ENCODE results near the gene LMAN1L.

The LMAN1L gene

GRCh38 chr15:74794248-74794969, 18.2 kb upstream of the LMAN1L start:
- no peak for DNase-seq

DNA sequence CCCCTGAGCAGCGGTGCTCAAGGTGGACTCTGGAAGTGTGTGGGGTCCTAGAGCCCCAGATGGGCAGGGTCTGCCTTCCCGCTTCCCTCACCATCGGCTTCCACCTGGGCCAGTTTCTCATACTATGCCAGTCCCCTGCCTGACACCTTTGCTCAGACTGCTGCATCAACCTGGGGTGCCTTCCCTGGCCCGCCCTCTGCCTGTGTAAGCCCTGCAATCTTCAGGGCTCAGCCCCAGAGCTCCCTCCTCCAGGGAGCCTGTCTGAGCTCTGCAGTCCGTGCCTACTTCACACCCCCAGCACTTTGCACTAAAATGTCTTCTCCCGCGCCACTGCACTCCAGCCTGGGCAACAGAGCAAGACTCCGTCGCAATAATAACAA, 17.7 kb upstream of the LMAN1L start:
- DNase-seq, result no peak

DNA sequence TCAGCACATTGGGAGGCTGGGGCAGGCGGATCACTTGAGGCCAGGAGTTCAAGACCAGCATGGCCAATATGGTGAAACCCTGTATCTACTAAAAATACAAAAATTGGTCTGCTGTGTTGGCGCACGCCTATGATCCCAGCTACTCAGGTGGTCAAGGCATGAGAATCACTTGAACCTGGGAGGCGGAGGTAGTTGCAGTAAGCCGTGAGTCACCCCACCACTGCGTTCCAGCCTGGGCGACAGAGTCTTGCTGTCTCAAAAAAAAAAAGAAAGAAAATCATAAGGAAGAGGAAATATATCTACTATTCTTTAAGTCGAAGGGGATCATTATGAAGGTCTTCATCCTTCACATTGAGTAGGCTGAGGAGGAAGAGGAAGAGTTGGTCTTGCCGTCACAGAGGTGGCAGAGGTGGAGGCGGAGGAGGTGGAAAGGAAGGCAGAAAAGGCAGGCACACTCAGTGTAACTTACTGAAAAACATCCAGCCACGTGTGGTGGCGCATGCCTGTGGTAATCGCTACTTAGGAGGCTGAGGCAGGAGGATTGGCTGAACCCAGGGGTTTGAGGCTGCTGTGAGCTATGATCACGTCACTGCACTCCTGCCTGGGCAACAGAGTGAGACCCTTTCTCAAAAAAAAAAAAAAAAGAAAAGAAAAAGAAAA, 16.5 kb upstream of the LMAN1L start:
- DNase-seq, result no peak

DNA sequence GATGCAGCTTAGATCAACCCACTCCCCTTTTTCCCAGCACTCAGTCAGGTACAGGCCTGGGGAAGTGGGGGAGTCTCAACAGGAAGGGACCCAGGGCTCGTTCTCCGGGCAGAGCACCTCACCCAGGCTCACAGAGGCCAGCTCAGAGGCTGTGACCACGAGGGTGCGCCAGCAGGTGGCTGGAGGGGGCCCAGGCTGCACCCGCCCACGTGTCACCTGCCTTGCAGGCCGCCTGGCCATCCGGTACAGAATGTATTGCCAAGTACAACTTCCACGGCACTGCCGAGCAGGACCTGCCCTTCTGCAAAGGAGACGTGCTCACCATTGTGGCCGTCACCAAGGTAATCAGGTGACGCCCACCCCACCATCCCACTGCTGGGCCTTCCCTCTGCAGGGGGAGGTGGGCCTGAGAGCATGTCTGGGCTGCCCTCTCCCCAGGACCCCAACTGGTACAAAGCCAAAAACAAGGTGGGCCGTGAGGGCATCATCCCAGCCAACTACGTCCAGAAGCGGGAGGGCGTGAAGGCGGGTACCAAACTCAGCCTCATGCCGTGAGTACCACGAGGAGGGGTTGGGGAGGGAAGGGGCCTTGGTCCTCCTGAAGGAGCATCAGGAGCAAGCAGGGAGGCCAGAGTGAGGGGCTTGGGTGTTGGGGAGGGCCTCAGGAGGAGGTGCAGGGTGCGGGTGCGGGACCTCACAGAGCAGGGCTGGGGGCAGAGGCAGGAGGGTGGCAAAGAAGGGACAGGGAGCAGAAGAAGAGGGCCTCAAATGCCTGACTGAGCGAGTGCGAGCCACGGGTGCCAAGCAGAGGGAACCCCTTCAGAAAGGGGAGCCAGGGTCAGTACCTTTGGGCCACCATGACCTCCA, 14.0 kb upstream of the LMAN1L start:
- DNase-seq, result no peak

DNA sequence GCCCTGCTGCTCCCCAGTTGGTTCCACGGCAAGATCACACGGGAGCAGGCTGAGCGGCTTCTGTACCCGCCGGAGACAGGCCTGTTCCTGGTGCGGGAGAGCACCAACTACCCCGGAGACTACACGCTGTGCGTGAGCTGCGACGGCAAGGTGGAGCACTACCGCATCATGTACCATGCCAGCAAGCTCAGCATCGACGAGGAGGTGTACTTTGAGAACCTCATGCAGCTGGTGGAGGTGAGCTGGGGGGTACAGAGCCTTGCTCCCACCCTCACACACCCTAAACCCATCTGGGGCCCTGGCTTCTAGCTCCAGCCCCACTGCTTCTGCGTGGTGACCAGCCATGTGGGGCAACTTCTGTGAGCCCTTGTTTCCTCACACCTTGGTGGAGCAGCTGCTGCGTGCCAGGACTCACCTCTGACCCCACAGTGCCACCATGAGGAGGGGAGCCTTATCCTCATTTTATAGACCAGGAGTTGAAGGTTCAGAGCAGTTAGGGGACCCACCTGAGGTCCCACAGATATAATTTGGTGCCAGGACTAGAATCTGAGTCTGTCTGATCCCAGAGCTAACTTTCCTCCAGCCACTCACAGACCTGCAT, 13.3 kb upstream of the LMAN1L start:
- no peak for DNase-seq

GRCh38 chr15:74799856-74800558, 12.6 kb upstream of the LMAN1L start:
- no peak for DNase-seq

GRCh38 chr15:74800559-74801094, 12.0 kb upstream of the LMAN1L start:
- DNase-seq, result no peak

DNA sequence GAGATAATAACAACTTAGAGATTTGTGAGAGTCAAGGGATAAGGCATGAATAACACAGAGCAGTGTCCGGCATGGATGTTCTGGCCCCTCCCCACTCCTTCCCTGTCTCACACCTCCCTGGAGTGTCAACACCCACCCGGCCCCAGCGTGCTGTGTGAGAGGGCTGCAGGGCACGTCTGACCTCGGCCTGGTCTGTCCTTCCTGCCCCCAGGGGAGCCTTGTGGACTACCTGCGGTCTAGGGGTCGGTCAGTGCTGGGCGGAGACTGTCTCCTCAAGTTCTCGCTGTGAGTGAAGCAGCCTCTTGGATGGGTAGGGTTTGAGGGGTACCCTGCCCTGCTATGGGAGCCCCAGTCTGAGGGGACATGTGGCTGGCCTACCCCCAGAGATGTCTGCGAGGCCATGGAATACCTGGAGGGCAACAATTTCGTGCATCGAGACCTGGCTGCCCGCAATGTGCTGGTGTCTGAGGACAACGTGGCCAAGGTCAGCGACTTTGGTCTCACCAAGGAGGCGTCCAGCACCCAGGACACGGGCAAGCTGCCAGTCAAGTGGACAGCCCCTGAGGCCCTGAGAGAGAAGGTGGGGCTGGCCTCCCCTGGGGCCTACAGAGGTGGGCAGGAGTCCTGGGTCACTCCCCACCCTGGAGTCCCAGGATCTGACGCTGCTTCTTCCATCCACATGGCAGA, 11.2 kb upstream of the LMAN1L start:
- no peak for DNase-seq

- no peak for DNase-seq
Measured at GRCh38 chr15:74802290-74802689, 10.3 kb upstream of the LMAN1L start.

DNA sequence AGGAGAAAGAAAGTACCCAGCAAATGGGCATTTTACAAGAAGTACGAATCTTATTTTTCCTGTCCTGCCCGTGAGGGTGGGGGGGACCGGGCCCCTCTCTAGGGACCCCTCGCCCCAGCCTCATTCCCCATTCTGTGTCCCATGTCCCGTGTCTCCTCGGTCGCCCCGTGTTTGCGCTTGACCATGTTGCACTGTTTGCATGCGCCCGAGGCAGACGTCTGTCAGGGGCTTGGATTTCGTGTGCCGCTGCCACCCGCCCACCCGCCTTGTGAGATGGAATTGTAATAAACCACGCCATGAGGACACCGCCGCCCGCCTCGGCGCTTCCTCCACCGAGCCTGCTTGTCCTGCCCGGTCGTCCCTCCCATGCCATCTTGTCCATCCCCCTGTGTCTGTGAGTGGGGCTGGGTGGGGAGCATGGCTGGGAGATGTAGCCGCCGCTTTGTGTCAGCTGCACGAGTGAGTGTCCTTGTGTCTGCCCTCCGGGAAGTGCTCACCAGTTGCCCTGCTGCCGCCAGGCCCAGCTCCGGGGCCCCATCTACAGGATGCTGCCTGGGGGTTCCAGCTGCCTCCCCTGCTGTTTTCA, 9.7 kb upstream of the LMAN1L start:
- no peak for DNase-seq

- DNase-seq, result no peak
Measured at GRCh38 chr15:74804935-74805334, 7.7 kb upstream of the LMAN1L start.

DNA sequence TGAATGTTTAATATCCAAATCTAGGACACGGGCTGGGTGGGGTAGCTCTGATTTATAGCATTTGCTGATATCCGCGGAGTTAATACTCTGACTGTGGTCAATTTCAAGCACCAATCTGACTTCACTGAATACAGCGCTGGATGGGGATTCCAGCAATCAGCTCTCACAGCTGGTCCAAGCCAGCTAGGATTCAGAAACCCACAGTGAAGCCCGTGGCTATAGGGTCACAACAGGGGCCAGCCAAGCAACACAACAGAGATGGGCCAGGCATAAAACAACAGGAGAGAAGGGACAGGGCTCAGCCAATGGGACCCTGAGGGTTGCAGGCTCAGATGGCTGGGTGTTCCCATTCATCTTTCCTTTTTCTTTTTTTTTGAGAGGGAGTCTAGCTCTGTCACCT, 5.4 kb upstream of the LMAN1L start:
- DNase-seq, result no peak

DNA sequence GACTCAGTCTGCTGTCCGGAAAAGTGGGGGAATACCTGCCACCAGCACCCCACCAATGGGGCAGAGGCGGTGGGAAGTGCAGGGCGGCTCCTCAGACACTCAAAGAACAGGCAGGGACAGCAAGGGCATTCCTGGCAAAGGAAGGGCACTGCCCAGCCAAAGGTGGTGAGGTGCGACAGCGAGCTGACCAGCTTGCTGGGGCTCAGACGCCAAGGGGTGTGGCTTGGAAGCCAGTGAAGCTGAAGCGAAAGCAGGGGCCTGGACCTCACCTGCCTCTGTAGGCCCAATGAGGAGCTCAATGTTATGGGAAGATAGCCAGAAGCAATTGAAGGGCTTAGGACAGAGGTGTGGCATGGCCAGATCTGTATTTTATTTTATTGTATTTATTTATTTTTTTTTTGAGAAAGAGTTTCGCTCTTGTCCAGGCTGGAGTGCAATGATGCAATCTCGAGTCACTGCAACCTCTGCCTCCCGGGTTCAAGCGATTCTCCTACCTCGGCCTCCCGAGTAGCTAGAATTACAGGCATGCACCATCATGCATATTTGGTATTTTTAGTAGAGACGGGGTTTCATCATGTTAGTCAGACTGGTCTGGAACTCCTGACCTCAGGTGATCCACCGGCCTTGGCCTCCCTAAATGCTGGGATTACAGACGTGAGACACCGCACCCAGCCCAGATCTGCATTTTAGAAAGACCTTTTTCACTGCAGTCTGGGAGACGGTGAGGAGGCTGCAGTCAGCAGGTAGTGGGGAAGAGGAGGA, 4.4 kb upstream of the LMAN1L start:
- DNase-seq, result no peak

DNA sequence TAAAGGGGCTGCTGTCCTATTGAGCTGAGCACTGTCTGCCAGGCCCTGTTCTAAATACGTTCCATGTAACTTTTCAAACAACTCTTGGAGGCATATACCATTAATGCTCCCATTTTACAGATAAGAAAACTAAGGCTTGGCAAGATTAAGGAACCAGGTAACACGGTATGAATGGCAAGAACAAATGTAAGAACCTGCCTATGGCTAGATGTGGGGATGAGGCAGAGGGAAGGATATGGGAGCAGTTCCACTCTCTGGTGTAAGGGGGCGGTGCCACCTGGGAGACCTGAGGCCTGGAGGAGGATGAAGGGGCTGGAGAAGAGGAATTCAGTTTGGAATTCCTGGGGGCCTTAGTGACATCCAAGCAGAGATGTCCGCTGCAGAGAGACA, 3.8 kb upstream of the LMAN1L start:
- no peak for DNase-seq

DNA sequence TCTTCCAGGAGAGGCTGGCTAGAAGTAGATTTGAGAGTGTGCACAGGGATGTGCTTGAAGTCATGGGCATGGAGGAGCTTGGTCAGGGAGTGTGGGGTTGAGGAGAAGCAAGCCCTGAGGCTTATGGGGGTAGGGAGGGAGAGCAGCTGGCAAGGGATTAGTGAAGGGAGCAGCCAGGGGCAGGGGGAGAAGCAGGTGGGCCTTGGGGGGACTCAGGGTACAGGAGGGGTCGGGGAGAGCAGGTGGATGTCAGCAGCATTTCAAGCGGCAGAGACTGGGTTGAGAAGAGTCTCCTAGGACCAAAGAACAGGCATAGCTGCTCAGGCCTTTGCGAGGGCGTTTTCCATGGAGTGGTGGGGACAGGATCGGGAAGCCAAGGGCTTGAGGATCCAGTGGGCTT, 3.4 kb upstream of the LMAN1L start:
- no peak for DNase-seq

DNA sequence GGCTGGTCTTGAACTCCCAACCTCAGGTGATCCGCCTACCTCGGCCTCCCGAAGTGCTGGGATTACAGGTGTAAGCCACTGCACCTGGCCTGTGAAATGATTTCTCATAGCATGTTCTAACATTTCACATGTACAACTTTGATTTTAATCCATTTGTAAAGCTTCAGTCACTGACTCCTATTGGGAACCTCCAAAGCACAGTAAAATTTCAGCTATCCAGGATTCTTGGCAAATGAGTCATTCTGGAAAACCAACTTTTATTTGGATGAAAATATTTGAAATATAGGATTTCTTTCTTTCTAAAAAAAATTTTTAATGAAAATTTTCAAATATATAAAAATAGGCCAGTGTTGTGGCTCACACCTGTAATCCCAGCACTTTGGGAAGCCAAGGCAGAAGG, 2.7 kb upstream of the LMAN1L start:
- DNase-seq, result no peak

DNA sequence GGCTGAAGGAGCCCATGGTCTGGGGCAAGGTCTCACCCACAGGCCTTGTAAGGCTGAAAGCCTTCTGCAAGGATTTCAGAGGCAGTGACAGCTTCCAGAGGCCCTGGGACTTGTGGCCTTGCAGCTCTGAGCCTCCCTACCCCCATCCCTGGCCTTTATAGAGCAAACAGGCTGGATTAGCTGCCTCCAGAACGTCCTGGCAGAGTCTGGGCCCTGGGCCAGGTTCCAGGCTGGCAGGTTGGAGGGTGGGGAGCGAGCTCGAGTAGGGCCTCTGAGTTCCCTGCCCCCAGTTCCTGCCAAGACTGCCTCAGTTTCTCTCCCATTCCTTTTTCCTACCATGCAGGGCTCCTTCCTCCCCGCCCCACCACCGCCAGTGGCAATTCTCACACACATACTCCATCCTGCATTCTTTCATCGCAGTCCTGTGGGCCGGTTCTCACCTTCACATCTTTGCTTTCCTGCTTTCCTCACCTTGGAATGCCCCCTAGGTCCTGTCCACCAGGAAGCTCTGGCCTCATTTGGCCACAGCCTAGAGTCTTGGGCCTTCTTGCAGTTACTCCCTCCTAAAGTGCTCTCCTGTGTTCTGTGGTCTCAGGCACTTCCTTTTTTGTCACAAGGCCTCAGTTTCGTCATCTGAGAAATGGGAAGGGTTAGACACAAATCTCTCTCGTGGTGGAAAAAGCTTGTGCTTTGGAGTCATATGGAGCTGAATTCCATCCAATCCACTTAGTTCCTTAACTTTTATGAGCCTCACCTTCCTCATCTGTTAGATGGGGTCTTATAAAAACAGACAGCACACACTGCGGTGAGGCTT, 2.7 kb downstream of the LMAN1L start:
- DNase-seq, result no peak

- DNase-seq, result no peak
Measured at GRCh38 chr15:74815961-74816360, 3.3 kb downstream of the LMAN1L start.

DNA sequence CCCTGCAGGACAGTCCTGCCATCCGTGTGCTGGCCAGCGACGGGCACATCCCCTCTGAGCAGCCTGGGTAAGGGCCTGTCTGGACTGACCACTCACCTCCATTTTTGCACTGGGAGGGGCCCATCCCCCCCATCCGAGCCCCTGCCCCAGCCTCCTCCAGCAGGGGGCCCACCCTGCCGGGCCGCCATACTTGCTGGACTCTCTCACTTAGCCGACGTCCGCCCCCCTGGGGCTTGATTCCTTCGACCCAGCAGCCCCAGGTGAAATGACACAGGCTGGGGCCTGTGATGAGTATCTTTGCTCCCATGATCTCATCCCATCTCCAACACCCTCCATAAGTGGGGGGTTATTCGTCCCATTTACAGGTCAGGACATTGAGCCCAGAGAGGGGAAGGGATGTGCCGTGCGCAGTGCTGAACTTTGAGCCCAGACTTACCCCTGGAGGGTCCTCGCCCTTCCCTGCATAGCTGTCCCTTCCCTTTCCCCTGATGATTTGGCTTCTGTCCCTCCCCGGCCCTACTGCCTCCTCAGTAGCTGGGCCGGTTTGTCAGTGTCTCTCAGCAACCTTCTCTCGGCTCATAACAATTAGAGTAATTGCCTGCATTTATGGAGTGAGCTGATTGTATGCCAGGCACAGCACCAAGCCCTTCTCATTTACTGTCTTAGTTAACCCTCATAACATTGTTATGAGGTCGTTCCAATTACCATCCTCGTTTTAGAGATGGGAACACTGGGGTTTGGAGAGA, 4.2 kb downstream of the LMAN1L start:
- DNase-seq, result no peak

Data from left hindlimb (tissue), 1 donor.